DOHH2 (cell line): ENCODE data around the gene CXCL8.

Source experiments
- CTCF ChIP-seq: fragments of 200-600 bp; sonication (generic); IDR thresholded peaks from one replicate; pipeline ENCODE4 v1.5.1; 2014; ENCODE audit warnings: antibody characterized with exemption, mild to moderate bottlenecking, low read depth, low read length; ENCODE audit not compliant: poor library complexity, severe bottlenecking
- EZH2phosphoT487 ChIP-seq: fragments of 200-600 bp; sonication (generic); IDR thresholded peaks from 2 replicates; pipeline ENCODE4 v1.6.1; 2017; ENCODE audit warnings: borderline replicate concordance, mild to moderate bottlenecking, antibody characterized with exemption, low read length, moderate library complexity, mixed read lengths

GRCh38 chr4:73729534-73730165 lies 10.7 kb upstream of the CXCL8 start:
- TF ChIP-seq CTCF (peak; percentile 86), EZH2phosphoT487 (no peak)
